Cardiac muscle cell (in vitro differentiated cells and primary cell): ENCODE measurements around the gene TOP2B. TPM values are rescaled to one million over a fixed set of nuclear protein-coding genes. Genes with fewer than 3 reads are reported as not detected.

ENCODE experiments used
- DNase-seq, 2 donors: peaks; one replicate each; pipeline versions ENCODE4 v3.0.0 to v3.0.0-alpha.2; 2010 to 2017; ENCODE audit warnings: low read depth in 1 of 2, low spot score in 1 of 2
- H3K27ac ChIP-seq: fragments of 200-600 bp; sonication (generic); 2 replicates; pipeline ENCODE4 v1.5.1; 2016
- H3K27me3 ChIP-seq: fragments of 200-600 bp; sonication (generic); 2 replicates; pipeline ENCODE4 v1.6.0; 2016; ENCODE audit warnings: control low read depth
- H3K36me3 ChIP-seq: fragments of 200-600 bp; sonication (generic); 2 replicates; pipeline ENCODE4 v1.5.1; 2016; ENCODE audit warnings: control low read depth
- H3K4me1 ChIP-seq: fragments of 200-600 bp; sonication (generic); 2 replicates; pipeline ENCODE4 v1.8.1; 2017; ENCODE audit warnings: low read depth, mild to moderate bottlenecking, mixed run types
- H3K4me3 ChIP-seq: fragments of 200-600 bp; sonication (generic); 2 replicates; pipeline ENCODE4 v1.5.1; 2016; ENCODE audit warnings: mild to moderate bottlenecking
- H3K9me3 ChIP-seq: fragments of 200-600 bp; sonication (generic); 2 replicates; pipeline ENCODE4 v1.5.1; 2017; ENCODE audit warnings: low read depth, mild to moderate bottlenecking, control low read depth
- CTCF ChIP-seq: IDR thresholded peaks from 2 replicates; pipeline ENCODE4 v1.5.1; 2012; ENCODE audit warnings: low read depth, mild to moderate bottlenecking, low read length
- polyA plus RNA-seq: library from polyadenylated mRNA; unstranded; fragments of >200 nt; fragmentation: Nextera tagmentation; extraction: Ambion mirVana; gene quantifications from 2 replicates; pipeline ENCODE4 v1.2.1, GENCODE V29; 2016
- total RNA-seq: library from RNA; depleted of rRNA; stranded (reverse); fragments of >200 nt; gene quantifications from 2 replicates; pipeline ENCODE4 v1.2.3, GENCODE V29; 2016

Gene TOP2B
- total and polyA plus RNA-seq, 2 experiments from 2014 or later = 108 to 119 TPM

GRCh38 chr3:25558796-25559195, 105.9 kb downstream of the TOP2B start:
- Histone ChIP-seq H3K4me3 (no peak overlapping the region), H3K36me3 (no peaks in the 10 kb centered on the region), H3K4me1 (peaks cover 40% of the 10 kb centered on the region), H3K27ac (no peak overlapping the region), H3K27me3 (no peaks in the 10 kb centered on the region), H3K9me3 (no peaks in the 10 kb centered on the region)
- DNase-seq = no peak
- no peak for TF ChIP-seq CTCF

- no peak overlapping the region for H3K4me3 ChIP-seq
- H3K27me3 ChIP-seq = no peaks in the 10 kb centered on the region
- H3K9me3 ChIP-seq = no peaks in the 10 kb centered on the region
- no peak overlapping the region for H3K27ac ChIP-seq
- no peaks in the 10 kb centered on the region for H3K36me3 ChIP-seq
- peaks cover 44% of the 10 kb centered on the region for H3K4me1 ChIP-seq
- no peak for TF ChIP-seq CTCF
- DNase-seq = peak in 1 of 2 donors; percentile 73
Observed at GRCh38 chr3:25558121-25558520, 106.6 kb downstream of the TOP2B start.

GRCh38 chr3:25557694-25558093, 107.0 kb downstream of the TOP2B start:
- peaks cover 41% of the 10 kb centered on the region for H3K4me1 ChIP-seq
- no peaks in the 10 kb centered on the region for H3K9me3 ChIP-seq
- H3K36me3 ChIP-seq = no peaks in the 10 kb centered on the region
- DNase-seq = peak in 1 of 2 donors; percentile 27
- H3K4me3 ChIP-seq = no peak overlapping the region
- no peak overlapping the region for H3K27ac ChIP-seq
- no peak for TF ChIP-seq CTCF
- no peaks in the 10 kb centered on the region for H3K27me3 ChIP-seq

GRCh38 chr3:25556447-25556846, 108.3 kb downstream of the TOP2B start:
- no peak for DNase-seq
- TF ChIP-seq CTCF = no peak
- no peaks in the 10 kb centered on the region for H3K36me3 ChIP-seq
- H3K27ac ChIP-seq = peak overlapping the region; percentile 56
- H3K4me3 ChIP-seq = no peak overlapping the region
- peaks cover 32% of the 10 kb centered on the region for H3K4me1 ChIP-seq
- no peaks in the 10 kb centered on the region for H3K27me3 ChIP-seq
- no peaks in the 10 kb centered on the region for H3K9me3 ChIP-seq

- TF ChIP-seq CTCF = no peak
- Histone ChIP-seq H3K27ac (peak overlapping the region; percentile 56), H3K27me3 (no peaks in the 10 kb centered on the region), H3K9me3 (no peaks in the 10 kb centered on the region), H3K4me1 (peaks cover 30% of the 10 kb centered on the region), H3K36me3 (no peaks in the 10 kb centered on the region), H3K4me3 (no peak overlapping the region)
- no peak for DNase-seq
Observed at GRCh38 chr3:25555695-25556437, 108.8 kb downstream of the TOP2B start.
